ENCODE data around the gene IL1B.

Gene IL1B

GRCh38 chr2:112811276-112811831 is 25.2 kb downstream of the IL1B start:
- Histone ChIP-seq H3K36me3 (ENCODE audit: control insufficient read depth, insufficient read depth, low read length) (no peaks in the 10 kb centered on the region), H3K27ac (peak overlapping the region; percentile 22), H3K9me3 (ENCODE audit: control insufficient read depth, low read length) (no peaks in the 10 kb centered on the region), H3K9ac (no peak overlapping the region), H2AFZ (no peak overlapping the region), H3K27me3 (ENCODE audit: control insufficient read depth, insufficient read depth, low read length) (no peaks in the 10 kb centered on the region), H3K4me3 (ENCODE audit: low read depth, low read length) (no peak overlapping the region), H3K4me1 (no peaks in the 10 kb centered on the region), H3K79me2 (no peaks in the 10 kb centered on the region), H3K4me2 (ENCODE audit: low read length) (no peak overlapping the region)
- no peak for TF ChIP-seq CTCF (IDR thresholded peaks at IDR 0.05)

GRCh38 chr2:112809112-112809511 is 27.5 kb downstream of the IL1B start:
- no peak for TF ChIP-seq CTCF (IDR thresholded peaks at IDR 0.05)

GRCh38 chr2:112807233-112807807 is 29.3 kb downstream of the IL1B start:
- H3K27ac ChIP-seq = no peak overlapping the region
- H3K27me3 ChIP-seq (ENCODE audit: control insufficient read depth, insufficient read depth, low read length) = no peaks in the 10 kb centered on the region
- no peak overlapping the region for H2AFZ ChIP-seq
- H3K79me2 ChIP-seq = no peaks in the 10 kb centered on the region
- no peak overlapping the region for H3K4me2 ChIP-seq (ENCODE audit: low read length)
- no peaks in the 10 kb centered on the region for H3K36me3 ChIP-seq (ENCODE audit: control insufficient read depth, insufficient read depth, low read length)
- no peaks in the 10 kb centered on the region for H3K9me3 ChIP-seq (ENCODE audit: control insufficient read depth, low read length)
- no peaks in the 10 kb centered on the region for H3K4me1 ChIP-seq
- no peak for TF ChIP-seq CTCF (IDR thresholded peaks at IDR 0.05)
- H3K9ac ChIP-seq = no peak overlapping the region
- H3K4me3 ChIP-seq (ENCODE audit: low read depth, low read length) = no peak overlapping the region

More at GRCh38 chr2:112809112-112809511, 27.5 kb downstream of the IL1B start:
- Histone ChIP-seq H3K9me3 (ENCODE audit: control insufficient read depth, low read length) (no peaks in the 10 kb centered on the region), H3K4me1 (no peaks in the 10 kb centered on the region), H3K79me2 (no peaks in the 10 kb centered on the region), H3K36me3 (ENCODE audit: control insufficient read depth, insufficient read depth, low read length) (no peaks in the 10 kb centered on the region), H3K27ac (no peak overlapping the region), H3K4me3 (ENCODE audit: low read depth, low read length) (no peak overlapping the region), H3K27me3 (ENCODE audit: control insufficient read depth, insufficient read depth, low read length) (no peaks in the 10 kb centered on the region), H3K9ac (no peak overlapping the region), H2AFZ (no peak overlapping the region), H3K4me2 (ENCODE audit: low read length) (no peak overlapping the region)

GRCh38 chr2:112805542-112805941 is 31.0 kb downstream of the IL1B start:
- H3K27me3 ChIP-seq (ENCODE audit: control insufficient read depth, insufficient read depth, low read length) = no peaks in the 10 kb centered on the region
- no peak overlapping the region for H2AFZ ChIP-seq
- no peak for TF ChIP-seq CTCF (IDR thresholded peaks at IDR 0.05)
- no peak overlapping the region for H3K4me2 ChIP-seq (ENCODE audit: low read length)
- no peaks in the 10 kb centered on the region for H3K36me3 ChIP-seq (ENCODE audit: control insufficient read depth, insufficient read depth, low read length)
- no peak overlapping the region for H3K9ac ChIP-seq
- H3K79me2 ChIP-seq = no peaks in the 10 kb centered on the region
- H3K9me3 ChIP-seq (ENCODE audit: control insufficient read depth, low read length) = no peaks in the 10 kb centered on the region
- no peaks in the 10 kb centered on the region for H3K4me1 ChIP-seq
- H3K4me3 ChIP-seq (ENCODE audit: low read depth, low read length) = no peak overlapping the region
- H3K27ac ChIP-seq = no peak overlapping the region
